ENCODE measurements around the gene TACR1. TPM values are rescaled to one million over a fixed set of nuclear protein-coding genes. Genes with fewer than 3 reads are reported as not detected.

TACR1 gene
- total RNA-seq, 1 donor from 2014 or later = not detected

DNA sequence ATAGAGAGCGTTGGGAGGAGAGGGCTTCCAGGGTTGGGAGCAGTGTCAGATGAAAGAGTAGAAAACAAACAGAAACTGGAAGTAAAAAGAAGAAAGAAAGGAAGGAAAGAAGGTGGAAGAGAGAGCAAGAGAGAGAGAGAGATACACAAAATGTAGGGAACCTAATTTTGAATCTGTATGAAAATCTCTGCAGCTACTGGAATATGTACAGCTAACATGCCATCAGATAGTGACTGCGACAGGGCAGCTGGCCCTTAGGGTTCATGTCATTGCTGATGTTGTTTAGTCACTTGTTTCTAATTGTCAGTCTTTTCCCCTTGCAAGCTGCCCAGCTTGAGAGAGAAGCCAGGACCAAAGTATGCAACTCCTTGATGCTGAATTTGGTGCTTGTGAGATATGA lies 155.0 kb downstream of the TACR1 start:
- ChIA-PET CTCF (no interaction called here), POLR2A (no interaction called here)
- TF ChIP-seq, protein P1, sequence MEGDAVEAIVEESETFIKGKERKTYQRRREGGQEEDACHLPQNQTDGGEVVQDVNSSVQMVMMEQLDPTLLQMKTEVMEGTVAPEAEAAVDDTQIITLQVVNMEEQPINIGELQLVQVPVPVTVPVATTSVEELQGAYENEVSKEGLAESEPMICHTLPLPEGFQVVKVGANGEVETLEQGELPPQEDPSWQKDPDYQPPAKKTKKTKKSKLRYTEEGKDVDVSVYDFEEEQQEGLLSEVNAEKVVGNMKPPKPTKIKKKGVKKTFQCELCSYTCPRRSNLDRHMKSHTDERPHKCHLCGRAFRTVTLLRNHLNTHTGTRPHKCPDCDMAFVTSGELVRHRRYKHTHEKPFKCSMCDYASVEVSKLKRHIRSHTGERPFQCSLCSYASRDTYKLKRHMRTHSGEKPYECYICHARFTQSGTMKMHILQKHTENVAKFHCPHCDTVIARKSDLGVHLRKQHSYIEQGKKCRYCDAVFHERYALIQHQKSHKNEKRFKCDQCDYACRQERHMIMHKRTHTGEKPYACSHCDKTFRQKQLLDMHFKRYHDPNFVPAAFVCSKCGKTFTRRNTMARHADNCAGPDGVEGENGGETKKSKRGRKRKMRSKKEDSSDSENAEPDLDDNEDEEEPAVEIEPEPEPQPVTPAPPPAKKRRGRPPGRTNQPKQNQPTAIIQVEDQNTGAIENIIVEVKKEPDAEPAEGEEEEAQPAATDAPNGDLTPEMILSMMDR (IDR thresholded peaks at IDR 0.05) = no peak
- H3K36me3 Mint-ChIP-seq (ENCODE audit: low read depth) = peaks cover 2% of the 10 kb centered on the region
- H3K4me3 Mint-ChIP-seq = no peak overlapping the region
- H3K27me3 Mint-ChIP-seq = no peaks in the 10 kb centered on the region
- no peaks in the 10 kb centered on the region for H3K9me3 Mint-ChIP-seq
- intact Hi-C loops (cut with micrococcal nuclease) = no loop called here
- peaks cover 5% of the 10 kb centered on the region for H3K4me1 Mint-ChIP-seq
- ATAC-seq (ENCODE audit: low read depth) (no peak), DNase-seq (no peak)
- no peak overlapping the region for H3K27ac Mint-ChIP-seq

DNA sequence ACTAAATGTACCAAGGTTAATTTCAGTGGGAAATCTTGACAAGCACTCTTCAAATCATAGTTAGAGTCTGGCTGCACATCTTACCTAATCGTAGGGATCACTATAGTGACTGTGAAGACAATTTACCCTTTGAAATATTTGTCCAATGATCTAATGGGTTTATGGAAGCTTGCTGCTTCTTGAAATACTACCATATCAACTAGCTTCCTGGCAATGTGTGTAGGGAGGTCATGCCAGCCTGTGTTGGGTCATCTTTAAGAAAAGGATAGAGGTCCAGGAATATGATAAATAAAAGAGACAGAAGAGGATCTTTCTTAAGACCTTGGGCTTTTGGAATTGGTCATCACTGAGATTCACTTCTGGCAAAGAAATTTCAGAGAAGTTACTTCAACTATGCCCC lies 156.5 kb downstream of the TACR1 start:
- DNase-seq (no peak), ATAC-seq (ENCODE audit: low read depth) (no peak)
- Mint-ChIP-seq H3K4me1 (peaks cover 5% of the 10 kb centered on the region), H3K27me3 (no peaks in the 10 kb centered on the region), H3K27ac (no peak overlapping the region), H3K4me3 (no peak overlapping the region), H3K36me3 (ENCODE audit: low read depth) (peaks cover 2% of the 10 kb centered on the region), H3K9me3 (no peaks in the 10 kb centered on the region)
- TF ChIP-seq, protein P1 (IDR thresholded peaks at IDR 0.05) = no peak
- POLR2A ChIA-PET = no interaction called here
- intact Hi-C loops (cut with micrococcal nuclease) = no loop called here
- CTCF ChIA-PET = no interaction called here

DNA sequence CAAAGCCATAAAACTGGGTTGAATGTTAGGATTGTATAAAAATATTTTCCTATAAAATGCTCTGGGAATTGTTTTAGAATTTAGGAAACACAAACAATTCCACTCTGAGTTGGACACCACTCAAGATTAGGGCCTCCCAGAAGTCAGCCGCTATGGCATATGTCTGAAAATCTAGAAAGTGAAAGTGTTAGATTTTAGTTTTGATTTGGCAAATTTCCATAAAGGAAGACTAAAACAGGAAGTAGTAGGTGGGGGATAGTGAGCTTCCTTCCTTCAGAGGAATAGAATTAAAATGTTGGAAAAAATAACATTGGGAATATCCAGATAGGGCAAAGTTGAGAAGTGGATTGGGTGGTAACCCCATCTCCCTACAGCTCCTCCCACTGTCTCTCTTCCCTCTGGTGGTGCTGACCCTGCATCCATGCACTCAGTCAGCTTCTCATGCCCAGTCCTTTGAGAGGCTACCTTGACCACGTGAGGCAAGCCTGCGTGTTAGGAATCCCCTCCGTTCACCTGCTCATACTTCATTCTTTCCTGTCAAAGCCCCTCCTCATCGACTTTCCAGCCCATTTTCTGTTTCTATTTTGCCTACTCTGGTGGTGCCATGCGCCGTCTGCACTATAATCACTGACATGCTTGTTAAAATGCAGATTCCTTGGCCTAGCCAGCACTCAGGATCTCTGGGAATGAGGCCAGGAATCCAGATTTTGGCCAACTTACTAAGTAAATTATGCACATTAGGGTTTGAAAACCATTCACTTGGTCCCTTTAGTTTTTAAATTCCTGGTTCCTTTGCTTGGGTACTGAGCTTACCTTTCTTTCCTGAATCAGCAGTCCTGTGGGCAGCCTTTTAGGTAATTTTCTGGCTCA lies 157.4 kb downstream of the TACR1 start:
- Mint-ChIP-seq H3K9me3 (no peaks in the 10 kb centered on the region), H3K4me3 (no peak overlapping the region), H3K4me1 (peaks cover 5% of the 10 kb centered on the region), H3K27me3 (no peaks in the 10 kb centered on the region), H3K36me3 (ENCODE audit: low read depth) (peaks cover 2% of the 10 kb centered on the region), H3K27ac (no peak overlapping the region)
- CTCF ChIA-PET = no interaction called here
- POLR2A ChIA-PET = no interaction called here
- intact Hi-C loops (cut with micrococcal nuclease) = no loop called here
- TF ChIP-seq, protein P1 (IDR thresholded peaks at IDR 0.05) = no peak
- ATAC-seq (ENCODE audit: low read depth) (no peak), DNase-seq (no peak)

DNA sequence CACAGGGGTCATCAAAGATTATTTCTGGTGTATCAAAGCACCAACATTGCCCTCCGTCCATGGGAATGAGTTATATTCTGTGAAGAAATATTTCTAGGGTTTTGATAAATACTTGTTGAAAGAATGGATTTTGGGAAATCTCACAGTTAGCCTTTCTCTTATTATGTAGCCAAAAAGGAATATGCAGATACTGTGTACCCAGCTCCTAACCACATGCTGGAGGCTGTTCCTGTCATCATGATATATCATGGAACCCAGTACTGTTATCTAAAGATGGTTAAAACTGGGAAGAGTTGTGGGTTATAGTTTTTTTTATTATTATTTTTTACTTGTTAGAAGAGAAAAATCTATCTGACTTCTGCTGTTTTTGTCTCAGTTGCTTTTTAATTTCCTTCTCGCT lies 158.1 kb downstream of the TACR1 start:
- no peak overlapping the region for H3K27ac Mint-ChIP-seq
- intact Hi-C loops (cut with micrococcal nuclease) = no loop called here
- H3K9me3 Mint-ChIP-seq = no peaks in the 10 kb centered on the region
- peaks cover 2% of the 10 kb centered on the region for H3K36me3 Mint-ChIP-seq (ENCODE audit: low read depth)
- no peaks in the 10 kb centered on the region for H3K27me3 Mint-ChIP-seq
- H3K4me3 Mint-ChIP-seq = no peak overlapping the region
- ChIA-PET CTCF (no interaction called here), POLR2A (no interaction called here)
- TF ChIP-seq, protein P1 (IDR thresholded peaks at IDR 0.05) = no peak
- DNase-seq (no peak), ATAC-seq (ENCODE audit: low read depth) (no peak)
- H3K4me1 Mint-ChIP-seq = peaks cover 5% of the 10 kb centered on the region

DNA sequence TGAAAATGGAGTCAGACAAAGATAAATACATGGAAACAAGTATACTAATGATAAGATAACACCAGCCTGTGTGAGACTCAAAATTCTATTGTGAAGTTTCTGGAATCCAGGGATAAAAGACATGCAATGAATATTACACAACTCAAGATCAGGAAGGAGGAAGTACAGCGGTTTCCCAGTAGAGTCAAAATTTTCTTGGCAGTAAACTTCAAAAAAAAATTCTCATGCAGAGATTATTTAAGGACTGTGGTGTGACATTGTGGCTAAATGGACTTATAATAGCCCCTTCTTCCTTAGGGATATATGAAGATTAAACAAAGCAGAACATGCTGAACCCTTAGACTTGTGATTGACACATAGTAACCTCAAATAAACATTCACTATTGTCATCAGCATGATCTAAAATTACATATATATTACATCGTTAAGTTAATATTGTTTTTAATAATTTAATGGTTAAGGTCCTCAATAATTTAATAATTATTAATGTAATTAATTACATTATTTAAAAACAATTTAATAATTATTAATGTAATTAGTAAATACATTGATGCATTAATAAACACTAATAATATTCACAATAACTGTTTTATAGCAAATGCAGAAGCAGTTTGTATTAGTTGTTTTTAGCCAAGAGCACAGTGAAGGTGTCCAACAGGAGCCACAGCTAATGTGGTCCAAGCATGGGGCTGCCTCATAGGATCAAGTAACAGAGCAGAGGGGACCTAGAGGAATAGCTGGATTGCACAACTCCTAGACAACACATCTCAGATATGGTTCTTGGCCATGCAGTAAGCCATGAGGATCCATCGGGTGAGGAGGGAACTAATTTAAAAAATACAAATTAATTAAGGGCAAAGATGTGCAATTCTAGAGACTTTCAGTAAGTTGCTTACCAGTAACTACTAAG lies 163.6 kb downstream of the TACR1 start:
- DNase-seq (no peak), ATAC-seq (ENCODE audit: low read depth) (no peak)
- ChIA-PET CTCF (no interaction called here), POLR2A (no interaction called here)
- Mint-ChIP-seq H3K4me1 (no peaks in the 10 kb centered on the region), H3K9me3 (no peaks in the 10 kb centered on the region), H3K27me3 (no peaks in the 10 kb centered on the region), H3K27ac (no peak overlapping the region), H3K4me3 (no peak overlapping the region), H3K36me3 (ENCODE audit: low read depth) (peaks cover 2% of the 10 kb centered on the region)
- intact Hi-C loops (cut with micrococcal nuclease) = no loop called here
- TF ChIP-seq, protein P1 (IDR thresholded peaks at IDR 0.05) = no peak

All from activated B cell treated with CpG ODN at 0.5 μM for 24 hours (primary cell).